GM18861 (cell line): ENCODE results near the gene DRD4.

Experiments
- ATAC-seq: cut with Tn5 transposase; IDR thresholded peaks from one replicate; pipeline ENCODE4 v1.9.1; 2021; ENCODE audit not compliant: unreplicated experiment

The DRD4 gene

GRCh38 chr11:620935-621814 lies 15.9 kb upstream of the DRD4 start:
- no peak for ATAC-seq

GRCh38 chr11:621838-622237 lies 15.2 kb upstream of the DRD4 start:
- ATAC-seq, result no peak

- no peak for ATAC-seq
Observed at GRCh38 chr11:623349-623869, 13.7 kb upstream of the DRD4 start.

GRCh38 chr11:623999-624704 lies 12.9 kb upstream of the DRD4 start:
- no peak for ATAC-seq

- ATAC-seq, result no peak
Observed at GRCh38 chr11:624705-625635, 12.1 kb upstream of the DRD4 start, which contains the start of gene CDHR5. Gene CDHR5 (minus strand): TSS chr11:624955. CDS start chr11:624902, 53 bp downstream.

GRCh38 chr11:625636-626268 lies 11.3 kb upstream of the DRD4 start:
- no peak for ATAC-seq

- no peak for ATAC-seq
Observed at GRCh38 chr11:626475-627307, 10.4 kb upstream of the DRD4 start, which contains the start of gene SCT. Gene SCT (minus strand): TSS chr11:627181. CDS start chr11:627143, 38 bp downstream.

GRCh38 chr11:627308-627576 lies 9.8 kb upstream of the DRD4 start:
- no peak for ATAC-seq

- ATAC-seq, result no peak
Observed at GRCh38 chr11:628056-628455, 9.0 kb upstream of the DRD4 start.

GRCh38 chr11:629237-629583 lies 7.9 kb upstream of the DRD4 start:
- ATAC-seq, result no peak

GRCh38 chr11:630871-631270 lies 6.2 kb upstream of the DRD4 start:
- ATAC-seq, result no peak

GRCh38 chr11:635945-636510 lies 1.0 kb upstream of the DRD4 start:
- ATAC-seq, result no peak

- ATAC-seq, result no peak
Observed at GRCh38 chr11:637333-637592, 194 bp downstream of the DRD4 start.

GRCh38 chr11:637593-638521 lies 788 bp downstream of the DRD4 start:
- no peak for ATAC-seq

GRCh38 chr11:638631-639331 lies 1.7 kb downstream of the DRD4 start:
- no peak for ATAC-seq

- ATAC-seq, result no peak
Observed at GRCh38 chr11:639332-639955, 2.4 kb downstream of the DRD4 start.

GRCh38 chr11:640021-640706 lies 3.1 kb downstream of the DRD4 start:
- no peak for ATAC-seq
